Tibial nerve (tissue), 4 donors: ENCODE results near the gene DOK7.

Experiments
- EP300 ChIP-seq, 2 donors: sonication (generic); formaldehyde crosslinking; IDR thresholded peaks; one replicate each; pipeline ENCODE4 v1.6.1; 2017; ENCODE audit warnings: antibody characterized with exemption in 2 of 2, mild to moderate bottlenecking in 1 of 2
- TF ChIP-seq, protein P1 (sequence below), 5 experiments: fragments of 200-600 bp in 3 of 5; fragments of 450-650 bp in 2 of 5; sonication (generic) in 3 of 5; IDR thresholded peaks; one replicate each; pipeline ENCODE4 v1.5.1; 2016 to 2019; ENCODE audit warnings: antibody characterized with exemption in 5 of 5, mild to moderate bottlenecking in 3 of 5, moderate library complexity in 2 of 5

DNA sequence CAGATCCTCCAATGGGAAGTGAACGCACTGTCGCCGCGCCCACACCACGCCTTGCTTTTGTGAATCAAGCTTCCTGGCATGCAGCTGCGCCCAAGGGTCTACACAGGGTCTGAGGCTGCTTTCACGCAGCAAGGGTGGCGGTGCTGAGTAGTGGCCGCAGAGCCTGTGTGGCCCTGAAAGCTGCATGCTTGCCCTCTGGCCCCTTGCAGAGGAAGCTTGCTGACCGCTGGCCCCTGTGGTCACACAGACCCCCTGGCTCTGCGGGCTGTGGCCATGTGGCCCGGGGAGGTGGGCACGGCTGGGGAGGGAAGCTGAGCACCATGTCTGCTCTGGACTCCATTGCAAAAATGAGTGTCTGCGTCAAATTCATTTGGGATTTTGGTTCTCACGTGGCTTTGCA is 8.8 kb downstream of the DOK7 start:
- TF ChIP-seq, protein P1, sequence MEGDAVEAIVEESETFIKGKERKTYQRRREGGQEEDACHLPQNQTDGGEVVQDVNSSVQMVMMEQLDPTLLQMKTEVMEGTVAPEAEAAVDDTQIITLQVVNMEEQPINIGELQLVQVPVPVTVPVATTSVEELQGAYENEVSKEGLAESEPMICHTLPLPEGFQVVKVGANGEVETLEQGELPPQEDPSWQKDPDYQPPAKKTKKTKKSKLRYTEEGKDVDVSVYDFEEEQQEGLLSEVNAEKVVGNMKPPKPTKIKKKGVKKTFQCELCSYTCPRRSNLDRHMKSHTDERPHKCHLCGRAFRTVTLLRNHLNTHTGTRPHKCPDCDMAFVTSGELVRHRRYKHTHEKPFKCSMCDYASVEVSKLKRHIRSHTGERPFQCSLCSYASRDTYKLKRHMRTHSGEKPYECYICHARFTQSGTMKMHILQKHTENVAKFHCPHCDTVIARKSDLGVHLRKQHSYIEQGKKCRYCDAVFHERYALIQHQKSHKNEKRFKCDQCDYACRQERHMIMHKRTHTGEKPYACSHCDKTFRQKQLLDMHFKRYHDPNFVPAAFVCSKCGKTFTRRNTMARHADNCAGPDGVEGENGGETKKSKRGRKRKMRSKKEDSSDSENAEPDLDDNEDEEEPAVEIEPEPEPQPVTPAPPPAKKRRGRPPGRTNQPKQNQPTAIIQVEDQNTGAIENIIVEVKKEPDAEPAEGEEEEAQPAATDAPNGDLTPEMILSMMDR (IDR thresholded peaks at IDR 0.05), result no peak
- no peak for TF ChIP-seq EP300 (IDR thresholded peaks at IDR 0.05)
